ENCODE results near the gene CD207. TPM values are rescaled to one million over a fixed set of nuclear protein-coding genes. Genes with fewer than 3 reads are reported as not detected.
A peak's percentile ranks its signal among the peaks of the same experiment; 100 is the strongest.

Gene CD207
- total and polyA plus RNA-seq, 5 donors, result 0.18 to 0.23 (median 0.20) TPM; not detected in 1

- Histone ChIP-seq H3K27me3 (ENCODE audit: control insufficient read depth, insufficient read depth) (no peaks in the 10 kb centered on the region), H3K4me3 (ENCODE audit: low read length) (no peak overlapping the region), H3K4me1 (ENCODE audit: control insufficient read depth, insufficient read depth, low read length) (peaks cover 3% of the 10 kb centered on the region), H3K27ac (ENCODE audit: low read length) (no peak overlapping the region), H3K9me3 (ENCODE audit: control insufficient read depth, low read length) (no peaks in the 10 kb centered on the region)
- intact Hi-C loops (cut with DNase I), result no loop called here
- DNase-seq, result no peak
- WGBS, result 60% methylated on average over 1 of the region's 1 CpG
- no peak for ATAC-seq
Measured at GRCh38 chr2:70829916-70830315, 5.7 kb downstream of the CD207 start.

- Histone ChIP-seq H3K27me3 (ENCODE audit: control insufficient read depth, insufficient read depth) (no peaks in the 10 kb centered on the region), H3K4me3 (ENCODE audit: low read length) (no peak overlapping the region), H3K9me3 (ENCODE audit: control insufficient read depth, low read length) (no peaks in the 10 kb centered on the region), H3K4me1 (ENCODE audit: control insufficient read depth, insufficient read depth, low read length) (peaks cover 3% of the 10 kb centered on the region), H3K27ac (ENCODE audit: low read length) (no peak overlapping the region)
- intact Hi-C loops (cut with DNase I), result no loop called here
- DNase-seq, result peak in 2 of 3 donors; percentile 33 to 71
- WGBS, result 55% methylated on average over 6 of the region's 6 CpGs
- peak; percentile 53 to 91 for ATAC-seq
Measured at GRCh38 chr2:70828914-70829824, 6.4 kb downstream of the CD207 start.

- intact Hi-C loops (cut with DNase I), result no loop called here
- Histone ChIP-seq H3K4me3 (ENCODE audit: low read length) (no peak overlapping the region), H3K4me1 (ENCODE audit: control insufficient read depth, insufficient read depth, low read length) (peaks cover 3% of the 10 kb centered on the region), H3K9me3 (ENCODE audit: control insufficient read depth, low read length) (no peaks in the 10 kb centered on the region), H3K27ac (ENCODE audit: low read length) (no peak overlapping the region), H3K27me3 (ENCODE audit: control insufficient read depth, insufficient read depth) (no peaks in the 10 kb centered on the region)
- ATAC-seq (no peak), DNase-seq (no peak)
- 84% methylated on average over 5 of the region's 5 CpGs for WGBS
Measured at GRCh38 chr2:70828115-70828514, 7.5 kb downstream of the CD207 start.

- no peak overlapping the region for H3K27ac ChIP-seq (ENCODE audit: low read length)
- ATAC-seq, result no peak
- DNase-seq, result no peak
- H3K4me3 ChIP-seq (ENCODE audit: low read length), result no peak overlapping the region
- intact Hi-C loops (cut with DNase I), result no loop called here
- 76% methylated on average over 5 of the region's 5 CpGs for WGBS
- H3K27me3 ChIP-seq (ENCODE audit: control insufficient read depth, insufficient read depth), result no peaks in the 10 kb centered on the region
- no peaks in the 10 kb centered on the region for H3K9me3 ChIP-seq (ENCODE audit: control insufficient read depth, low read length)
- peaks cover 3% of the 10 kb centered on the region for H3K4me1 ChIP-seq (ENCODE audit: control insufficient read depth, insufficient read depth, low read length)
Measured at GRCh38 chr2:70827388-70827787, 8.2 kb downstream of the CD207 start.

GRCh38 chr2:70826696-70827350 is 8.8 kb downstream of the CD207 start:
- H3K4me3 ChIP-seq (ENCODE audit: low read length), result no peak overlapping the region
- H3K27ac ChIP-seq (ENCODE audit: low read length), result no peak overlapping the region
- 63% methylated on average over 4 of the region's 4 CpGs for WGBS
- no peaks in the 10 kb centered on the region for H3K27me3 ChIP-seq (ENCODE audit: control insufficient read depth, insufficient read depth)
- H3K4me1 ChIP-seq (ENCODE audit: control insufficient read depth, insufficient read depth, low read length), result peaks cover 3% of the 10 kb centered on the region
- H3K9me3 ChIP-seq (ENCODE audit: control insufficient read depth, low read length), result no peaks in the 10 kb centered on the region
- no peak for ATAC-seq
- intact Hi-C loops (cut with DNase I), result no loop called here
- DNase-seq, result no peak

- Histone ChIP-seq H3K27me3 (ENCODE audit: control insufficient read depth, insufficient read depth) (no peaks in the 10 kb centered on the region), H3K4me1 (ENCODE audit: control insufficient read depth, insufficient read depth, low read length) (no peaks in the 10 kb centered on the region), H3K4me3 (ENCODE audit: low read length) (no peak overlapping the region), H3K9me3 (ENCODE audit: control insufficient read depth, low read length) (no peaks in the 10 kb centered on the region), H3K27ac (ENCODE audit: low read length) (no peak overlapping the region)
- intact Hi-C loops (cut with DNase I), result no loop called here
- DNase-seq (no peak), ATAC-seq (no peak)
- WGBS, result 88% methylated on average over 5 of the region's 5 CpGs
Measured at GRCh38 chr2:70823249-70823648, 12.4 kb downstream of the CD207 start.

- intact Hi-C loops (cut with DNase I), result no loop called here
- no peak overlapping the region for H3K27ac ChIP-seq (ENCODE audit: low read length)
- DNase-seq (no peak), ATAC-seq (no peak)
- H3K9me3 ChIP-seq (ENCODE audit: control insufficient read depth, low read length), result no peaks in the 10 kb centered on the region
- H3K4me3 ChIP-seq (ENCODE audit: low read length), result no peak overlapping the region
- H3K4me1 ChIP-seq (ENCODE audit: control insufficient read depth, insufficient read depth, low read length), result no peaks in the 10 kb centered on the region
- WGBS, result 92% methylated on average over 8 of the region's 8 CpGs
- H3K27me3 ChIP-seq (ENCODE audit: control insufficient read depth, insufficient read depth), result no peaks in the 10 kb centered on the region
Measured at GRCh38 chr2:70822843-70823242, 12.8 kb downstream of the CD207 start.

GRCh38 chr2:70820499-70820898 is 15.1 kb downstream of the CD207 start, which contains the start of gene CLEC4F:
TSS of gene CLEC4F (minus strand) at chr2:70820599. CDS start at chr2:70820523, 76 bp downstream.
- no peak for DNase-seq
- WGBS, result 74% methylated on average over 7 of the region's 7 CpGs
- Histone ChIP-seq H3K9me3 (ENCODE audit: control insufficient read depth, low read length) (no peaks in the 10 kb centered on the region), H3K4me1 (ENCODE audit: control insufficient read depth, insufficient read depth, low read length) (no peaks in the 10 kb centered on the region), H3K27me3 (ENCODE audit: control insufficient read depth, insufficient read depth) (no peaks in the 10 kb centered on the region), H3K27ac (ENCODE audit: low read length) (no peak within 1 kb of the TSS), H3K4me3 (ENCODE audit: low read length) (no peak within 1 kb of the TSS)
- intact Hi-C loops (cut with DNase I), result no loop called here
- no peak for ATAC-seq

- WGBS, result 82% methylated on average over 3 of the region's 3 CpGs
- DNase-seq (no peak), ATAC-seq (no peak)
- no peak overlapping the region for H3K27ac ChIP-seq (ENCODE audit: low read length)
- intact Hi-C loops (cut with DNase I), result no loop called here
- no peak overlapping the region for H3K4me3 ChIP-seq (ENCODE audit: low read length)
- no peaks in the 10 kb centered on the region for H3K27me3 ChIP-seq (ENCODE audit: control insufficient read depth, insufficient read depth)
- H3K4me1 ChIP-seq (ENCODE audit: control insufficient read depth, insufficient read depth, low read length), result no peaks in the 10 kb centered on the region
- no peaks in the 10 kb centered on the region for H3K9me3 ChIP-seq (ENCODE audit: control insufficient read depth, low read length)
Measured at GRCh38 chr2:70817284-70817954, 18.2 kb downstream of the CD207 start.

GRCh38 chr2:70816726-70817125 is 18.9 kb downstream of the CD207 start:
- intact Hi-C loops (cut with DNase I), result no loop called here
- Histone ChIP-seq H3K27ac (ENCODE audit: low read length) (no peak overlapping the region), H3K4me1 (ENCODE audit: control insufficient read depth, insufficient read depth, low read length) (no peaks in the 10 kb centered on the region), H3K4me3 (ENCODE audit: low read length) (no peak overlapping the region), H3K27me3 (ENCODE audit: control insufficient read depth, insufficient read depth) (no peaks in the 10 kb centered on the region), H3K9me3 (ENCODE audit: control insufficient read depth, low read length) (no peaks in the 10 kb centered on the region)
- WGBS, result 69% methylated on average over 5 of the region's 5 CpGs
- DNase-seq, result no peak
- ATAC-seq, result no peak
